ENCODE results near the gene MAPKAP1. TPM values are rescaled to one million over a fixed set of nuclear protein-coding genes. Genes with fewer than 3 reads are reported as not detected.

MAPKAP1 gene
- total and polyA plus RNA-seq, 2 experiments from 2014 or later: 66.7 to 85.6 TPM

GRCh38 chr9:125476645-125477044, 230.4 kb downstream of the MAPKAP1 start:
- Histone ChIP-seq H3K36me3 (no peaks in the 10 kb centered on the region), H3K27me3 (no peaks in the 10 kb centered on the region), H3K27ac (peak overlapping the region; percentile 98), H3K4me1 (ENCODE audit: low read depth) (peaks cover 67% of the 10 kb centered on the region), H3K4me3 (no peak overlapping the region), H3K9me3 (ENCODE audit: low read depth) (no peaks in the 10 kb centered on the region)
- no peak for DNase-seq (ENCODE audit: low read depth in 1 of 2, low spot score in 1 of 2)
- no peak for TF ChIP-seq CTCF (IDR thresholded peaks at IDR 0.05; ENCODE audit: low read depth, low read length)

- Histone ChIP-seq H3K27me3 (no peaks in the 10 kb centered on the region), H3K27ac (peak overlapping the region; percentile 98), H3K4me1 (ENCODE audit: low read depth) (peaks cover 79% of the 10 kb centered on the region), H3K36me3 (no peaks in the 10 kb centered on the region), H3K4me3 (no peak overlapping the region), H3K9me3 (ENCODE audit: low read depth) (no peaks in the 10 kb centered on the region)
- no peak for DNase-seq (ENCODE audit: low read depth in 1 of 2, low spot score in 1 of 2)
- no peak for TF ChIP-seq CTCF (IDR thresholded peaks at IDR 0.05; ENCODE audit: low read depth, low read length)
Observed at GRCh38 chr9:125475385-125475784, 231.6 kb downstream of the MAPKAP1 start.

- peaks cover 86% of the 10 kb centered on the region for H3K4me1 ChIP-seq (ENCODE audit: low read depth)
- DNase-seq (ENCODE audit: low read depth in 1 of 2, low spot score in 1 of 2): peak; percentile 79 to 91
Observed at GRCh38 chr9:125472926-125473701, 233.9 kb downstream of the MAPKAP1 start.

GRCh38 chr9:125472562-125472925, 234.5 kb downstream of the MAPKAP1 start:
- H3K9me3 ChIP-seq (ENCODE audit: low read depth): no peaks in the 10 kb centered on the region
- no peak for TF ChIP-seq CTCF (IDR thresholded peaks at IDR 0.05; ENCODE audit: low read depth, low read length)
- DNase-seq (ENCODE audit: low read depth in 1 of 2, low spot score in 1 of 2): no peak
- no peaks in the 10 kb centered on the region for H3K27me3 ChIP-seq
- H3K36me3 ChIP-seq: no peaks in the 10 kb centered on the region
- peak overlapping the region; percentile 98 for H3K27ac ChIP-seq
- peaks cover 87% of the 10 kb centered on the region for H3K4me1 ChIP-seq (ENCODE audit: low read depth)
- no peak overlapping the region for H3K4me3 ChIP-seq

More at GRCh38 chr9:125472926-125473701, 233.9 kb downstream of the MAPKAP1 start:
- Histone ChIP-seq H3K27ac (peak overlapping the region; percentile 98), H3K4me3 (no peak overlapping the region), H3K9me3 (ENCODE audit: low read depth) (no peaks in the 10 kb centered on the region), H3K36me3 (no peaks in the 10 kb centered on the region), H3K27me3 (no peaks in the 10 kb centered on the region)
- peak; percentile 34 for TF ChIP-seq CTCF (IDR thresholded peaks at IDR 0.05; ENCODE audit: low read depth, low read length)

GRCh38 chr9:125470767-125471580, 236.0 kb downstream of the MAPKAP1 start:
- Histone ChIP-seq H3K27ac (peak overlapping the region; percentile 98), H3K4me3 (no peak overlapping the region), H3K27me3 (no peaks in the 10 kb centered on the region), H3K9me3 (ENCODE audit: low read depth) (no peaks in the 10 kb centered on the region), H3K4me1 (ENCODE audit: low read depth) (peaks cover 86% of the 10 kb centered on the region), H3K36me3 (no peaks in the 10 kb centered on the region)
- TF ChIP-seq CTCF (IDR thresholded peaks at IDR 0.05; ENCODE audit: low read depth, low read length): no peak
- peak in 1 of 2 donors; percentile 40 for DNase-seq (ENCODE audit: low read depth in 1 of 2, low spot score in 1 of 2)

Data from cardiac muscle cell (in vitro differentiated cells and primary cell).